ENCODE data around the gene ST3GAL6. TPM values are rescaled to one million over a fixed set of nuclear protein-coding genes. Genes with fewer than 3 reads are reported as not detected.

The ST3GAL6 gene
- total and polyA plus RNA-seq, 9 of the 15 experiments (the other 6 are each of a cell fraction or from before 2014, with no cell fraction given) = 0.14 TPM; not detected in 8

GRCh38 chr3:98717584-98717983, 45.6 kb upstream of the ST3GAL6 start:
- no peak overlapping the region for H3K4me2 ChIP-seq (ENCODE audit: insufficient read depth, low read length)
- H3K27me3 ChIP-seq (ENCODE audit: control insufficient read depth in 2 of 2, insufficient read depth in 2 of 2, low read length in 2 of 2) = no peaks in the 10 kb centered on the region
- ATAC-seq = no peak
- H3K4me1 ChIP-seq (replicated peaks in 1 of 2; ENCODE audit: control insufficient read depth in 2 of 2, insufficient read depth in 2 of 2, low read length in 2 of 2) = no peaks in the 10 kb centered on the region
- H3K9me3 ChIP-seq (replicated peaks; ENCODE audit: control insufficient read depth, insufficient read depth, low read depth, low read length) = no peaks in the 10 kb centered on the region
- no peak for FAIRE-seq
- DNase-seq (ENCODE audit: extremely low read depth in 1 of 4, low spot score in 3 of 4) = no peak
- H2AFZ ChIP-seq (ENCODE audit: low read depth, low read length) = no peak overlapping the region
- no peaks in the 10 kb centered on the region for H3K79me2 ChIP-seq (ENCODE audit: control insufficient read depth, insufficient read depth, low read length)
- no peaks in the 10 kb centered on the region for H3K9me1 ChIP-seq (ENCODE audit: control insufficient read depth, insufficient read depth, low read length)
- TF ChIP-seq ZNF280B (CRISPR knock-in tag; IDR thresholded peaks at IDR 0.05) (no peak), ZNF224 (CRISPR knock-in tag; IDR thresholded peaks at IDR 0.05) (no peak)
- H3K4me3 ChIP-seq = no peak overlapping the region
- 0% methylated on average over 2 of the region's 2 CpGs for WGBS (ENCODE audit: insufficient coverage, low coverage, missing lambda C conversion rate)
- CTCF ChIA-PET (ENCODE audit: low intra/inter-chr PET ratio) = no interaction called here
- no TSS peak for BruUV-seq (replicated peaks)
- no peak overlapping the region for H3K9ac ChIP-seq (ENCODE audit: insufficient read depth in 1 of 2, low read depth in 2 of 2, low read length in 2 of 2)
- in situ Hi-C loops (cut with MboI) (no loop called here), intact Hi-C loops (cut with micrococcal nuclease) (no loop called here)
- no peaks in the 10 kb centered on the region for H4K20me1 ChIP-seq (replicated peaks; ENCODE audit: control insufficient read depth, insufficient read depth, low read length)
- H3K27ac ChIP-seq (ENCODE audit: extremely low read depth, low read depth, low read length) = no peak overlapping the region
- POLR2A ChIA-PET = no interaction called here
- H3K36me3 ChIP-seq (ENCODE audit: control insufficient read depth, insufficient read depth, low read length) = no peaks in the 10 kb centered on the region

GRCh38 chr3:98718730-98719129, 44.4 kb upstream of the ST3GAL6 start:
- Histone ChIP-seq H3K9me1 (ENCODE audit: control insufficient read depth, insufficient read depth, low read length) (no peaks in the 10 kb centered on the region), H2AFZ (ENCODE audit: low read depth, low read length) (no peak overlapping the region), H3K4me3 (no peak overlapping the region), H3K9ac (ENCODE audit: insufficient read depth in 1 of 2, low read depth in 2 of 2, low read length in 2 of 2) (no peak overlapping the region), H4K20me1 (replicated peaks; ENCODE audit: control insufficient read depth, insufficient read depth, low read length) (no peaks in the 10 kb centered on the region), H3K27ac (ENCODE audit: extremely low read depth, low read depth, low read length) (no peak overlapping the region), H3K4me1 (replicated peaks in 1 of 2; ENCODE audit: control insufficient read depth in 2 of 2, insufficient read depth in 2 of 2, low read length in 2 of 2) (no peaks in the 10 kb centered on the region), H3K36me3 (ENCODE audit: control insufficient read depth, insufficient read depth, low read length) (no peaks in the 10 kb centered on the region), H3K9me3 (replicated peaks; ENCODE audit: control insufficient read depth, insufficient read depth, low read depth, low read length) (no peaks in the 10 kb centered on the region), H3K27me3 (ENCODE audit: control insufficient read depth in 2 of 2, insufficient read depth in 2 of 2, low read length in 2 of 2) (no peaks in the 10 kb centered on the region), H3K79me2 (ENCODE audit: control insufficient read depth, insufficient read depth, low read length) (no peaks in the 10 kb centered on the region), H3K4me2 (ENCODE audit: insufficient read depth, low read length) (no peak overlapping the region)
- ATAC-seq (no peak), FAIRE-seq (no peak), DNase-seq (ENCODE audit: extremely low read depth in 1 of 4, low spot score in 3 of 4) (no peak)
- BruUV-seq (replicated peaks) = no TSS peak
- in situ Hi-C loops (cut with MboI) (no loop called here), intact Hi-C loops (cut with micrococcal nuclease) (no loop called here)
- ChIA-PET CTCF (ENCODE audit: low intra/inter-chr PET ratio) (no interaction called here), POLR2A (no interaction called here)
- 0% methylated on average over 1 of the region's 1 CpG for WGBS (ENCODE audit: insufficient coverage, low coverage, missing lambda C conversion rate)
- TF ChIP-seq NUFIP1 (IDR thresholded peaks at IDR 0.05; ENCODE audit: partially characterized antibody) (no peak), MCM5 (IDR thresholded peaks at IDR 0.05; ENCODE audit: low read depth) (no peak), THRA (IDR thresholded peaks at IDR 0.05) (no peak), ZNF431 (CRISPR knock-in tag; IDR thresholded peaks at IDR 0.05) (no peak), ARID4B (CRISPR knock-in tag; IDR thresholded peaks at IDR 0.05) (no peak), SIN3A (IDR thresholded peaks at IDR 0.05; ENCODE audit: borderline replicate concordance in 2 of 2, control insufficient read depth in 1 of 2, low read depth in 2 of 2, low read length in 2 of 2) (no peak), SMAD3 (CRISPR knock-in tag; conservative IDR thresholded peaks at IDR 0.05) (no peak), ZSCAN29 (IDR thresholded peaks at IDR 0.05) (no peak)

Data from K562 (cell line).